HepG2 (cell line): ENCODE data around the gene SMYD5. TPM values are rescaled to one million over a fixed set of nuclear protein-coding genes. Genes with fewer than 3 reads are reported as not detected.

Experiments used
- CC2D1A ChIP-seq: sonication (generic); formaldehyde crosslinking; IDR thresholded peaks from 2 replicates; pipeline ENCODE4 v1.8.1; 2023; ENCODE audit warnings: mild to moderate bottlenecking, missing genetic modification reagents
- CHD2 ChIP-seq: IDR thresholded peaks from 2 replicates; pipeline ENCODE4 v1.6.1; 2011; ENCODE audit warnings: low read depth, low read length, improper control_type of control experiment
- IRF2 ChIP-seq: IDR thresholded peaks from 2 replicates; pipeline ENCODE4 v1.6.1; 2018; ENCODE audit warnings: missing genetic modification reagents, missing compliant biosample characterization
- KAT8 ChIP-seq: IDR thresholded peaks from 2 replicates; pipeline ENCODE4 v1.6.1; 2016; ENCODE audit warnings: missing genetic modification reagents, missing compliant biosample characterization
- KDM4B ChIP-seq: sonication (generic); formaldehyde crosslinking; IDR thresholded peaks from 2 replicates; pipeline ENCODE4 v1.4.0; 2020; ENCODE audit warnings: missing genetic modification reagents
- MED13 ChIP-seq: sonication (generic); formaldehyde crosslinking; IDR thresholded peaks from 2 replicates; pipeline ENCODE4 v1.5.0; 2020; ENCODE audit warnings: missing genetic modification reagents
- MEIS1 ChIP-seq: sonication (generic); formaldehyde crosslinking; IDR thresholded peaks from 2 replicates; pipeline ENCODE4 v1.9.0; 2021; ENCODE audit warnings: mild to moderate bottlenecking, missing genetic modification reagents, moderate library complexity, borderline replicate concordance
- MXD4 ChIP-seq: IDR thresholded peaks from 2 replicates; pipeline ENCODE4 v1.6.1; 2016; ENCODE audit warnings: mild to moderate bottlenecking, missing biosample characterization, missing genetic modification reagents
- NFYB ChIP-seq: sonication (generic); formaldehyde crosslinking; IDR thresholded peaks from 2 replicates; pipeline ENCODE4 v1.4.0; 2020; ENCODE audit warnings: missing genetic modification reagents
- RFX1 ChIP-seq: fragments of 450-650 bp; IDR thresholded peaks from 2 replicates; pipeline ENCODE4 v1.6.1; 2017
- SYNCRIP ChIP-seq: fragments of 200-400 bp; formaldehyde crosslinking; IDR thresholded peaks from 2 replicates; pipeline ENCODE4 v1.6.1; 2018; ENCODE audit warnings: mild to moderate bottlenecking, low read depth, low read length; ENCODE audit not compliant: insufficient read depth
- TBP ChIP-seq: sonication (generic); formaldehyde crosslinking; IDR thresholded peaks from 2 replicates; pipeline ENCODE4 v1.5.0; 2020; ENCODE audit warnings: missing genetic modification reagents
- TEAD3 ChIP-seq: optimal IDR thresholded peaks from 2 replicates; pipeline ENCODE3; 2016; ENCODE audit warnings: borderline replicate concordance
- THAP7 ChIP-seq: sonication (generic); formaldehyde crosslinking; IDR thresholded peaks from 2 replicates; pipeline ENCODE4 v1.8.1; 2023; ENCODE audit warnings: mild to moderate bottlenecking, missing genetic modification reagents
- ZNF136 ChIP-seq: sonication (generic); formaldehyde crosslinking; IDR thresholded peaks from 2 replicates; pipeline ENCODE4 v1.8.1; 2022; ENCODE audit warnings: low read depth, mild to moderate bottlenecking, moderate library complexity, missing genetic modification reagents
- ZNF446 ChIP-seq: sonication (generic); formaldehyde crosslinking; IDR thresholded peaks from 2 replicates; pipeline ENCODE4 v1.5.0; 2020; ENCODE audit warnings: mild to moderate bottlenecking, missing genetic modification reagents
- ZUFSP ChIP-seq: sonication (generic); formaldehyde crosslinking; IDR thresholded peaks from 2 replicates; pipeline ENCODE4 v1.9.0; 2021; ENCODE audit warnings: missing genetic modification reagents, mild to moderate bottlenecking, borderline replicate concordance
- polyA plus RNA-seq, 8 experiments: library from polyadenylated mRNA; depleted of rRNA in 3 of 8; stranded (reverse) in 7 of 8; unstranded in 1 of 8; fragments of >200 nt; fragmentation: Illumina TruSeq in 4 of 8; extraction: Trizol in 4 of 8; gene quantifications; 2 replicates each; pipeline versions ENCODE4 v1.2.1 to v1.2.3, GENCODE V29; 2011 to 2016; ENCODE audit warnings: low read depth in 4 of 8, missing spikeins in 1 of 8, mixed read lengths in 1 of 8; ENCODE audit not compliant: insufficient read depth in 1 of 8
- total RNA-seq, 5 experiments: library from RNA; depleted of rRNA; stranded (reverse); fragments of >200 nt; fragmentation: Illumina TruSeq; extraction: Trizol; gene quantifications; 2 replicates each; pipeline ENCODE4 v1.2.3, GENCODE V29; 2016; ENCODE audit warnings: low read depth in 1 of 5
- TF ChIP-seq, protein P1 (sequence below), 2 experiments: sonication (generic) in 1 of 2; formaldehyde crosslinking in 1 of 2; IDR thresholded peaks; 2 replicates each; pipeline versions ENCODE4 v1.6.1 to v1.9.0; 2014 to 2022; ENCODE audit warnings: antibody characterized with exemption in 1 of 2, borderline replicate concordance in 1 of 2, inconsistent platforms in 1 of 2, low read depth in 1 of 2, missing genetic modification reagents in 1 of 2
- TF ChIP-seq, protein P2 (sequence below): IDR thresholded peaks from 2 replicates; pipeline ENCODE4 v1.6.1; 2016; ENCODE audit warnings: missing genetic modification reagents, missing compliant biosample characterization
- TF ChIP-seq, protein P3 (sequence below): sonication (generic); formaldehyde crosslinking; IDR thresholded peaks from 2 replicates; pipeline ENCODE4 v1.5.0; 2020; ENCODE audit warnings: missing genetic modification reagents

Gene SMYD5
- total and polyA plus RNA-seq, 2 of the 13 experiments (the other 11 are each of a cell fraction or from before 2014, with no cell fraction given) = 55.8 to 70.4 TPM

- TF ChIP-seq CHD2 (peak; percentile 88), MED13 (peak; percentile 71; the same call in 1 of the 2 replicates), MXD4 (peak; percentile 100), KDM4B (CRISPR knock-in tag) (no peak), KAT8 (CRISPR knock-in tag) (peak; percentile 89), IRF2 (peak; percentile 61; the same call in 1 of the 2 replicates), THAP7 (CRISPR knock-in tag) (no peak; the same call in 1 of the 2 replicates), ZNF446 (CRISPR knock-in tag) (peak; percentile 98), ZNF136 (CRISPR knock-in tag) (no peak), ZUFSP (CRISPR knock-in tag) (no peak), CC2D1A (CRISPR knock-in tag) (no peak), MEIS1 (peak; percentile 86), TEAD3 (CRISPR knock-in tag) (no peak), SYNCRIP (no peak), NFYB (peak; percentile 34), RFX1 (no peak), TBP (CRISPR knock-in tag) (no peak)
- TF ChIP-seq, protein P1, sequence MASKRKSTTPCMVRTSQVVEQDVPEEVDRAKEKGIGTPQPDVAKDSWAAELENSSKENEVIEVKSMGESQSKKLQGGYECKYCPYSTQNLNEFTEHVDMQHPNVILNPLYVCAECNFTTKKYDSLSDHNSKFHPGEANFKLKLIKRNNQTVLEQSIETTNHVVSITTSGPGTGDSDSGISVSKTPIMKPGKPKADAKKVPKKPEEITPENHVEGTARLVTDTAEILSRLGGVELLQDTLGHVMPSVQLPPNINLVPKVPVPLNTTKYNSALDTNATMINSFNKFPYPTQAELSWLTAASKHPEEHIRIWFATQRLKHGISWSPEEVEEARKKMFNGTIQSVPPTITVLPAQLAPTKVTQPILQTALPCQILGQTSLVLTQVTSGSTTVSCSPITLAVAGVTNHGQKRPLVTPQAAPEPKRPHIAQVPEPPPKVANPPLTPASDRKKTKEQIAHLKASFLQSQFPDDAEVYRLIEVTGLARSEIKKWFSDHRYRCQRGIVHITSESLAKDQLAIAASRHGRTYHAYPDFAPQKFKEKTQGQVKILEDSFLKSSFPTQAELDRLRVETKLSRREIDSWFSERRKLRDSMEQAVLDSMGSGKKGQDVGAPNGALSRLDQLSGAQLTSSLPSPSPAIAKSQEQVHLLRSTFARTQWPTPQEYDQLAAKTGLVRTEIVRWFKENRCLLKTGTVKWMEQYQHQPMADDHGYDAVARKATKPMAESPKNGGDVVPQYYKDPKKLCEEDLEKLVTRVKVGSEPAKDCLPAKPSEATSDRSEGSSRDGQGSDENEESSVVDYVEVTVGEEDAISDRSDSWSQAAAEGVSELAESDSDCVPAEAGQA (IDR thresholded peaks at IDR 0.05; ENCODE audit: low read depth) = peak; percentile 11; the same call in 1 of the 2 replicates
- TF ChIP-seq, protein P1 (CRISPR knock-in tag; IDR thresholded peaks at IDR 0.05; ENCODE audit: borderline replicate concordance) = no peak; the same call in 1 of the 2 replicates
- TF ChIP-seq, protein P2, sequence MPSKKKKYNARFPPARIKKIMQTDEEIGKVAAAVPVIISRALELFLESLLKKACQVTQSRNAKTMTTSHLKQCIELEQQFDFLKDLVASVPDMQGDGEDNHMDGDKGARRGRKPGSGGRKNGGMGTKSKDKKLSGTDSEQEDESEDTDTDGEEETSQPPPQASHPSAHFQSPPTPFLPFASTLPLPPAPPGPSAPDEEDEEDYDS (CRISPR knock-in tag) = peak; percentile 84
- TF ChIP-seq, protein P3, sequence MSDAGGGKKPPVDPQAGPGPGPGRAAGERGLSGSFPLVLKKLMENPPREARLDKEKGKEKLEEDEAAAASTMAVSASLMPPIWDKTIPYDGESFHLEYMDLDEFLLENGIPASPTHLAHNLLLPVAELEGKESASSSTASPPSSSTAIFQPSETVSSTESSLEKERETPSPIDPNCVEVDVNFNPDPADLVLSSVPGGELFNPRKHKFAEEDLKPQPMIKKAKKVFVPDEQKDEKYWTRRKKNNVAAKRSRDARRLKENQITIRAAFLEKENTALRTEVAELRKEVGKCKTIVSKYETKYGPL (CRISPR knock-in tag) = 0 out of 2 replicates have a peak, but pooled peaks have one; percentile 45
Measured at GRCh38 chr2:73214120-73215035, at the start of gene SMYD5 (continued).
